HG02763 (cell line): ENCODE results near the gene CTF1.

Source experiments
- ATAC-seq: cut with Tn5 transposase; IDR thresholded peaks from one replicate; pipeline ENCODE4 v1.9.1; 2021; ENCODE audit warnings: mild to moderate bottlenecking, moderate library complexity; ENCODE audit not compliant: unreplicated experiment

The CTF1 gene

GRCh38 chr16:30951193-30951592, 54.8 kb downstream of the CTF1 start:
- ATAC-seq: no peak

GRCh38 chr16:30951750-30952149, 55.3 kb downstream of the CTF1 start:
- ATAC-seq: no peak

- ATAC-seq: no peak
Measured at GRCh38 chr16:30953111-30953510, 56.7 kb downstream of the CTF1 start.
